Measurements from ENCODE around the gene PDCD2L.
"Not testable (repeated sequence)": the region's sequence is repeated elsewhere in the genome, so short reads cannot be mapped to it uniquely, and the experiment has no call there.

PDCD2L gene

DNA sequence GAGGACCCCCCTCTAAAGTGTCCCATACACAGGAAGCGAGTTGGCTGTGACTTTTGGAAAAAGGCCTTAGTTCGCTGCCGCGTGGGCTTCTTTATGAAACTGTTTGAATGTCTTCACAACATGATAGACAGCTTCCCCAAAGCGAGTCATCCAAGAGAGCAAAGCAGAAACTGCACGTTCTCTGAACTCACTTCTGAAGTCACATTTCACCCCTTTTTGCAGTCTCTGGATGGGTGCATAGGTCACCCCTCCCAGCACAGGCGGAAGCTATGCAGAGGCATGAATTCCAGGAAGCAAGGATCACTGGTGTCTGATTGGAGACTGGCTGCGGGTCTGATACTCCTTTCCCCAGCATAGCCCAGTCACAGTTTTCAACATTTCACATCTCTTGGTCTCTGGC lies 28.6 kb upstream of the PDCD2L start:
- DNase-seq (ENCODE audit: low spot score): no peak
- TF ChIP-seq, protein P1, sequence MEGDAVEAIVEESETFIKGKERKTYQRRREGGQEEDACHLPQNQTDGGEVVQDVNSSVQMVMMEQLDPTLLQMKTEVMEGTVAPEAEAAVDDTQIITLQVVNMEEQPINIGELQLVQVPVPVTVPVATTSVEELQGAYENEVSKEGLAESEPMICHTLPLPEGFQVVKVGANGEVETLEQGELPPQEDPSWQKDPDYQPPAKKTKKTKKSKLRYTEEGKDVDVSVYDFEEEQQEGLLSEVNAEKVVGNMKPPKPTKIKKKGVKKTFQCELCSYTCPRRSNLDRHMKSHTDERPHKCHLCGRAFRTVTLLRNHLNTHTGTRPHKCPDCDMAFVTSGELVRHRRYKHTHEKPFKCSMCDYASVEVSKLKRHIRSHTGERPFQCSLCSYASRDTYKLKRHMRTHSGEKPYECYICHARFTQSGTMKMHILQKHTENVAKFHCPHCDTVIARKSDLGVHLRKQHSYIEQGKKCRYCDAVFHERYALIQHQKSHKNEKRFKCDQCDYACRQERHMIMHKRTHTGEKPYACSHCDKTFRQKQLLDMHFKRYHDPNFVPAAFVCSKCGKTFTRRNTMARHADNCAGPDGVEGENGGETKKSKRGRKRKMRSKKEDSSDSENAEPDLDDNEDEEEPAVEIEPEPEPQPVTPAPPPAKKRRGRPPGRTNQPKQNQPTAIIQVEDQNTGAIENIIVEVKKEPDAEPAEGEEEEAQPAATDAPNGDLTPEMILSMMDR (IDR thresholded peaks at IDR 0.05; ENCODE audit: extremely low read depth, missing control alignments): no peak

DNA sequence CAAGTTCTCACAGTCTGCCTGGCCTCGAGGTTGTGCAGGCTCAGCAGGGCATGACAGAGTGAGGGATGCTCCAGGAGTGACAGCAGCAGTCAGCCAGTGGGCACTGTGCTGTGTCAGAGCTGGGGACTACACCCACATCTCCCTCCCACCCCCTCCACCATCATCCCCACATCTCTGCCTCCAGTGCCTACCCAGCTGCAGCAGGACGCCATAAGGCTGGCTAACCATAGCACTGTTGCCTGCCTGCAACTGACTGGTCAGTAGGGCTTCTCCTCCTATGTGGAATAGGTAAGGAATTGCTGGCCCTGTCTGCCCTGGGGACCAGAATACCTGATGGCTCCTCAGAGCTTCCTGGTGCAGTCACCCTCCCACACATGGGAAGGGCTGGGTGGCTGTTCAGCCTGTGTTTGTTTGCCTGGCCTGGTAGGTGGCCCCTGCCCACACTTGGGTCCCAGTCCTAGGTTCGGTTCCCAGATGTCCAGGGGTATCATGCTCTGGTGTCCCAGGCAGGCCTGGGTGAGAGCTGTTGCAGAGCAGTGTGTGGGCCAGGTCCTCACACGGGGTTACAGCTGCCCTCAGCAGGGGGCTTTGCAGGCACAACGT lies 23.5 kb upstream of the PDCD2L start:
- TF ChIP-seq, protein P1 (IDR thresholded peaks at IDR 0.05; ENCODE audit: extremely low read depth, missing control alignments): no peak
- no peak for DNase-seq (ENCODE audit: low spot score)

DNA sequence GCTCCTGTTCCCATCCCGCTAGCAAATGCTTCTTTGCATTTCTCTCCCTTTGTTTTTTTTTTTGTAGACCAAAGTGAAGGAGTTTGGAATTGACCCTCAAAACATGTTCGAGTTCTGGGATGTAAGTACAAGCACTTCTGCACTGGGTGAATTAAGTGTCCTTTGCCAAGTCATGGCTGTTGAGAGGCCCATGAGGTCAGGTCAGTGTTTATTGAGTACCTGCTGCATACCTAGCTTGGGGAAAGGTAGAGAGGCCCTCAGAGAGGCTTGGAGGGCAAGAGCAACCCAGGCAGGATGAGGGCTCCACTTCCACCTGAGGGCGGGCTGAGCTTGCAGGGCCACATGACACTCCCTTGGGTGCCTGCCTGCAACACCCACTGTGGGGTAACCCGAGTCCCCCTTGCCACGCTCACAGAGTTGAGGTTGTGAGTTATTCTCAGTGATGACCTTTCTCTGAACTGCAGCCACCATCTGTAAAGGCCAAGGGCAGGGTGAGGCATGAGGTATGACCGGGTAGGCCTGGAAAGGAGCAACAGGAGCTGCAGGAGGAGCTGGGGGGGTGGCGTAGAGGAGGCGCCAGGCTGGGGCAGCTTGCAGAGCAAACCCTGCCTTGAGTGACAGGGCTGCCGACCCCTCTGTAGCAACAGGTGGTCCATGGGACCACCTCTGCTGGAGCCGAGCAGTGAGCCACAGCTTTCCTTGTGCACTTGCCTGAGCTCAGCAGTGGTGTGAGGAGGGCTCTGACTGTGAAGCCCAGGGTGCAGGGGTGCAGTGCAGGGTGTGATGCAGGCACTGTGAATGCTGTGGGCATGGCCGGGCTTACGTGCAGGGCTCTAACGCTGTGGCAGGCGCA lies 22.6 kb upstream of the PDCD2L start:
- TF ChIP-seq, protein P1 (IDR thresholded peaks at IDR 0.05; ENCODE audit: extremely low read depth, missing control alignments): no peak
- no peak for DNase-seq (ENCODE audit: low spot score)

DNA sequence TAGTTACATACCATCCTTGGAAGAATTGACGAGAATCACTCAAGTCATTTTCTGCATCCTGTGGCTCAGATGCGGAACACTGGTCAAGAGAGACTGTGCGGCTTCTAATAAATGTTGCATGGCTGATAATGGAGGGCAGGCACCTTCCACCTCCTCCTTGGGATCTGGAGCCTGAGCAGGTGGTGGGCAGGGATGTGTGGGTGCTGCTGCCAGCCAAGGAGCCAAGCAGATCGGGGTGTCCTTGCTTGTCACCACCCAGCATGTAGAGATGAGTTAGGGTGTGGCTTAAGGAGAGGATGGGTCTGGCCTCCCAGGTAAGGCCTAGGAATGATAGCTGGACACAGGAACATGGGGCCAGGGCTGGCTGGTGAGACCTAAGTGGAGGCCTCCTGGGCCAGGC lies 21.7 kb upstream of the PDCD2L start:
- DNase-seq (ENCODE audit: low spot score): no peak
- TF ChIP-seq, protein P1 (IDR thresholded peaks at IDR 0.05; ENCODE audit: extremely low read depth, missing control alignments): no peak

DNA sequence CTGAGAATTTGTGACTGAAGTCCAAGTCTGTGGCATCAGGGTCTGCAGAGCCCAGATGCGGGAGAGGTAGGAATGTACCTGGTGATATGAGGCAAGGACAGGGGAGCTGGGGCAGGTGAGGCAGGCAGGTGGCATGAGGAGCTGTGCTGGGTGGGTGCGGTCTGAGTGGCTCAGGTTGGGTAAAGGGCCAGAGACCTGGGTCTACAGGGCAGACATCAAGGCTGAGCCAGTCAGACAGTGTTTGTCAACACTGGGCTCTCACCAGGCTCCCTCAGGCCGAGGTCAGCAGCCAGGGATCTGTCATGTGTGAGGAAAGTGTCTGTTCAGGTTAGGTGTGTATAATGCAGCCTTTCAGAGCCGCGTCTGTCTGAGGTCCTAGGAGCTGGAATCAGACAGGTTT lies 20.6 kb upstream of the PDCD2L start:
- TF ChIP-seq, protein P1 (IDR thresholded peaks at IDR 0.05; ENCODE audit: extremely low read depth, missing control alignments): no peak

DNA sequence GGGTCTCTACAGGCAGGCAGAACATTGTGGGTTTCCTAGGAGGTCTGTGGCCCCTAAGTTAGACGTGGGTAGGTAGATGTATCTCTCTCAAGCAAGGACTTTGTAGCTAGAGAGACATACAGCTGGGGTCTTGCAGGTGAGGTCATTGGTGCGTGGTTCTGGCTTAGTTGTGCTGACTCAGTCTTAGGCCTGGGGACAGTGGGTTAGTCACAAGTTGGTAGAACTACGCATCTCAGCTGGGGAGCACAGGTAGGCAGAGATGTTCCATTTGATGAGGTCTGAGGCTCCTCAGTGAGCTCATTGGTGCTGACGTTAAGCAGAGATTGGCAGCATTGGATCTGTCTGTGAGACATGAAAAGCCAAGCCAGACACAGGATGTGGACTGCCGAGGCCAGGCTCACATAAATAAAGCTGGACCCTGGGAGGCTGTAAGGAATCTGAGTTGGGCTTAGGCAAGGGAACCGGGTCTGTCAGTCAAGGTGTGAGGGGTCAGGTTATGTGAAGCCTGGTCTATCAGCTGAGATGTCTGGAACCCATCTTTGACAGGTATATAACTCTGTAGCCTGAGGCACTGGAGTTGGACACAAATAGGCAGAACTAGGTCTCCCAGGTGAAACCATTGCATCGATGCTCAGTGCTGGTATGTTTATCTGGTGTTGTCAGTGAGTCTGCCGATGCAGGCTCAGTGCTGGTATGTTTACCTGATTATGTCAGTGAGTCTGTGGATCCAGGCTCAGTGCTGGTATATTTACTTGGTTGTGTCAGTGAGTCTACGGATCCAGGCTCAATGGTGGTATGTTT lies 17.4 kb upstream of the PDCD2L start:
- DNase-seq (ENCODE audit: low spot score): no peak
- TF ChIP-seq, protein P1 (IDR thresholded peaks at IDR 0.05; ENCODE audit: extremely low read depth, missing control alignments): no peak

More for the DNA sequence above, 20.6 kb upstream of the PDCD2L start:
- DNase-seq (ENCODE audit: low spot score): no peak

DNA sequence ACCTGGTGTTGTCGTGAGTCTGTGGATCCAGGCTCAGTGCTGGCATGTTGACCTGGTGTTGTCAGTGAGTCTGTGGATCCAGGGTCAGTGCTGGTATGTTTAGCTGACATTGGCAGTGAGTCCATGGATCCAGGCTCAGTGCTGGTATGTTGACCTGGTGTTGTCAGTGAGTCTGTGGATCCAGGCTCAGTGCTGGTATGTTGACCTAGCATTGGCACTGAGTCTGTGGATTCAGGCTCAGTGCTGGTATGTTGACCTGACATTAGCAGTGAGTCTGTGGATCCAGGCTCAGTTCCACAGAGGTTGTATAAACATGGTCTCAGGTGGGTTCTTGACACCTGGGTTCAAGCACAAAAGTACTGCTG lies 16.8 kb upstream of the PDCD2L start:
- TF ChIP-seq, protein P1 (IDR thresholded peaks at IDR 0.05; ENCODE audit: extremely low read depth, missing control alignments): no peak
- no peak for DNase-seq (ENCODE audit: low spot score)

DNA sequence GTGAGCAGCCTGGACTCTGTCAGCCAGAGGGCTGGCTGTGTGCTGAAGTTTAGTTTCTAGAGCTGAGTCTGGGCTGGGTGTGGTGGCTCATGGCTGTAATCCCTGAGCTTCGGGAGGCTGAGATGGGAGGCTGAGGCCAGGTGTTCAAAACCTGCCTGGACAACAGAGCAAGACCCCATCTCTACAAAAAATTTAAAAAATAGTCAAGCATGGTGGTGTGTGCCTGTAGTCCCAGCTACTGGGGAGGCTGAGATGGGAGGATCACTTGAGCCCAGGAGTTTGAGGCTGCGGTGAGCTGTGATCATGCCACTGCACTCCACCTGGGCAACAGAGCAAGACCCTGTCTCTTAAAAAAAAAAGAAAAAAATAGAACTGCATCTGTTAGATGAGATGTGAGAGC lies 15.5 kb upstream of the PDCD2L start:
- not testable (repeated sequence) for DNase-seq (ENCODE audit: low spot score)
